Thyroid gland (tissue), 4 donors: ENCODE measurements around the gene BHLHA9. TPM values are rescaled to one million over a fixed set of nuclear protein-coding genes. Genes with fewer than 3 reads are reported as not detected.

Experiments used
- DNase-seq, 2 donors: peaks; one replicate each; pipeline ENCODE4 v3.0.0-alpha.2; 2019
- H3K27ac ChIP-seq, 3 donors: fragments of 200-600 bp; sonication (generic); 1 replicate in 2 of 3; 2 replicates in 1 of 3; pipeline ENCODE4 v1.5.1; 2016 to 2019; ENCODE audit warnings: mild to moderate bottlenecking in 1 of 3, moderate library complexity in 1 of 3
- H3K27me3 ChIP-seq: fragments of 200-600 bp; sonication (generic); one replicate; pipeline ENCODE4 v1.5.1; 2019
- H3K36me3 ChIP-seq, 2 donors: fragments of 200-600 bp; sonication (generic); one replicate each; pipeline ENCODE4 v1.5.1; 2016 to 2019
- H3K4me1 ChIP-seq, 2 donors: fragments of 200-600 bp; sonication (generic); one replicate each; pipeline ENCODE4 v1.5.1; 2017 to 2019
- H3K4me3 ChIP-seq, 3 donors: fragments of 200-600 bp; sonication (generic); replicated peaks in 1 of 3; 1 replicate in 2 of 3; 2 replicates in 1 of 3; pipeline ENCODE4 v1.5.1; 2016; ENCODE audit warnings: mild to moderate bottlenecking in 1 of 3
- H3K9me3 ChIP-seq: fragments of 200-600 bp; sonication (generic); one replicate; pipeline ENCODE4 v1.5.1; 2017
- POLR2A ChIP-seq, 2 donors: fragments of 450-650 bp; IDR thresholded peaks; one replicate each; pipeline ENCODE4 v1.6.1; 2017; ENCODE audit warnings: antibody characterized with exemption in 2 of 2, mild to moderate bottlenecking in 2 of 2, moderate library complexity in 1 of 2
- WGBS, 2 donors: methylation state at CpG; one replicate each; pipeline ENCODE4 v1.1.5; 2017; 5-methylcytosine and 5-hydroxymethylcytosine counted together
- intact Hi-C: fragments of 100-400 bp; cut with DNase I; formaldehyde crosslinking; loops from one replicate; pipeline ENCODE4 v1.15.1; 2023
- total RNA-seq, 4 donors: library from RNA; depleted of rRNA; stranded (reverse); fragments of >200 nt; gene quantifications; one replicate each; pipeline ENCODE4 v1.2.3, GENCODE V29; 2016
- TF ChIP-seq, protein P1 (sequence below), 6 experiments: fragments of 200-600 bp in 3 of 6; fragments of 450-650 bp in 3 of 6; sonication (generic) in 3 of 6; IDR thresholded peaks; one replicate each; pipeline ENCODE4 v1.5.1; 2016 to 2019; ENCODE audit warnings: antibody characterized with exemption in 6 of 6, mild to moderate bottlenecking in 2 of 6, inconsistent platforms in 1 of 6, moderate library complexity in 1 of 6

The BHLHA9 gene
- total RNA-seq, 4 donors from 2014 or later: not detected

GRCh38 chr17:1280652-1281051, 10.4 kb downstream of the BHLHA9 start:
- no peak overlapping the region for H3K4me3 ChIP-seq

GRCh38 chr17:1286379-1287106, 16.3 kb downstream of the BHLHA9 start:
- Histone ChIP-seq H3K9me3 (no peaks in the 10 kb centered on the region), H3K27ac (no peak overlapping the region), H3K27me3 (no peaks in the 10 kb centered on the region), H3K4me1 (no peaks in the 10 kb centered on the region), H3K4me3 (no peak overlapping the region), H3K36me3 (no peaks in the 10 kb centered on the region)
- intact Hi-C loops: no loop called here
- WGBS, 2 donors: 91 to 93% methylated on average over 19 of the region's 19 CpGs
- DNase-seq: no peak
- TF ChIP-seq, protein P1, sequence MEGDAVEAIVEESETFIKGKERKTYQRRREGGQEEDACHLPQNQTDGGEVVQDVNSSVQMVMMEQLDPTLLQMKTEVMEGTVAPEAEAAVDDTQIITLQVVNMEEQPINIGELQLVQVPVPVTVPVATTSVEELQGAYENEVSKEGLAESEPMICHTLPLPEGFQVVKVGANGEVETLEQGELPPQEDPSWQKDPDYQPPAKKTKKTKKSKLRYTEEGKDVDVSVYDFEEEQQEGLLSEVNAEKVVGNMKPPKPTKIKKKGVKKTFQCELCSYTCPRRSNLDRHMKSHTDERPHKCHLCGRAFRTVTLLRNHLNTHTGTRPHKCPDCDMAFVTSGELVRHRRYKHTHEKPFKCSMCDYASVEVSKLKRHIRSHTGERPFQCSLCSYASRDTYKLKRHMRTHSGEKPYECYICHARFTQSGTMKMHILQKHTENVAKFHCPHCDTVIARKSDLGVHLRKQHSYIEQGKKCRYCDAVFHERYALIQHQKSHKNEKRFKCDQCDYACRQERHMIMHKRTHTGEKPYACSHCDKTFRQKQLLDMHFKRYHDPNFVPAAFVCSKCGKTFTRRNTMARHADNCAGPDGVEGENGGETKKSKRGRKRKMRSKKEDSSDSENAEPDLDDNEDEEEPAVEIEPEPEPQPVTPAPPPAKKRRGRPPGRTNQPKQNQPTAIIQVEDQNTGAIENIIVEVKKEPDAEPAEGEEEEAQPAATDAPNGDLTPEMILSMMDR (IDR thresholded peaks at IDR 0.05): no peak
- no peak for TF ChIP-seq POLR2A (IDR thresholded peaks at IDR 0.05)

More at GRCh38 chr17:1280652-1281051, 10.4 kb downstream of the BHLHA9 start:
- Histone ChIP-seq H3K36me3 (no peaks in the 10 kb centered on the region), H3K9me3 (no peaks in the 10 kb centered on the region), H3K4me1 (no peaks in the 10 kb centered on the region), H3K27me3 (no peaks in the 10 kb centered on the region), H3K27ac (no peak overlapping the region)
- DNase-seq: no peak
- TF ChIP-seq, protein P1 (IDR thresholded peaks at IDR 0.05): no peak
- TF ChIP-seq POLR2A (IDR thresholded peaks at IDR 0.05): no peak
- intact Hi-C loops: no loop called here
- 73 to 88% methylated on average over 7 to 16 of the region's 23 CpGs for WGBS, 2 donors

DNA sequence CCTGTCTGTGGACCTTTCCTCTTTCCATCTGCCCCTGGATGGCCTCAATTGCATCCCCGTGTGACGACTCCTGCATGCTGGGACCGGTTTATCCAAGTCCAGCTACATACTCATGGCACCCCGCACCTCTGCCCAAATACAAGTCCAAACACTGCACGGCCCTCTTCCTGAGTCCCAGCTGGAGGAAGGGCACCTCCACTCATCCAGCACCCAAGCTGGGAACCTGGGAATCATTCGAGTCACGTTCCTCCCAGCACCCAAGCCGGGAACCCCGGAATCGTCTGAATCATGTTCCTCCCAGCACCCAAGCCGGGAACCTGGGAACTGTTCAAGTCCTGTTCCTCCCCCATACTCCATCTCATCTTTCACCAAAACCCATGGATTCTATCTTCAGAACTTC, 19.5 kb downstream of the BHLHA9 start:
- intact Hi-C loops: no loop called here
- Histone ChIP-seq H3K9me3 (no peaks in the 10 kb centered on the region), H3K27me3 (no peaks in the 10 kb centered on the region), H3K36me3 (no peaks in the 10 kb centered on the region), H3K27ac (no peak overlapping the region), H3K4me1 (no peaks in the 10 kb centered on the region), H3K4me3 (no peak overlapping the region)
- WGBS, 2 donors: 84 to 90% methylated on average over 11 of the region's 11 CpGs
- no peak for DNase-seq
- TF ChIP-seq, protein P1 (IDR thresholded peaks at IDR 0.05): no peak
- no peak for TF ChIP-seq POLR2A (IDR thresholded peaks at IDR 0.05)

GRCh38 chr17:1290676-1291075, 20.4 kb downstream of the BHLHA9 start:
- H3K9me3 ChIP-seq: no peaks in the 10 kb centered on the region
- intact Hi-C loops: no loop called here
- no peaks in the 10 kb centered on the region for H3K36me3 ChIP-seq
- H3K27ac ChIP-seq: no peak overlapping the region
- TF ChIP-seq, protein P1 (IDR thresholded peaks at IDR 0.05): no peak
- no peak for TF ChIP-seq POLR2A (IDR thresholded peaks at IDR 0.05)
- no peaks in the 10 kb centered on the region for H3K27me3 ChIP-seq
- WGBS, 2 donors: 92 to 96% methylated on average over 13 of the region's 13 CpGs
- H3K4me3 ChIP-seq: no peak overlapping the region
- DNase-seq: no peak
- H3K4me1 ChIP-seq: no peaks in the 10 kb centered on the region

DNA sequence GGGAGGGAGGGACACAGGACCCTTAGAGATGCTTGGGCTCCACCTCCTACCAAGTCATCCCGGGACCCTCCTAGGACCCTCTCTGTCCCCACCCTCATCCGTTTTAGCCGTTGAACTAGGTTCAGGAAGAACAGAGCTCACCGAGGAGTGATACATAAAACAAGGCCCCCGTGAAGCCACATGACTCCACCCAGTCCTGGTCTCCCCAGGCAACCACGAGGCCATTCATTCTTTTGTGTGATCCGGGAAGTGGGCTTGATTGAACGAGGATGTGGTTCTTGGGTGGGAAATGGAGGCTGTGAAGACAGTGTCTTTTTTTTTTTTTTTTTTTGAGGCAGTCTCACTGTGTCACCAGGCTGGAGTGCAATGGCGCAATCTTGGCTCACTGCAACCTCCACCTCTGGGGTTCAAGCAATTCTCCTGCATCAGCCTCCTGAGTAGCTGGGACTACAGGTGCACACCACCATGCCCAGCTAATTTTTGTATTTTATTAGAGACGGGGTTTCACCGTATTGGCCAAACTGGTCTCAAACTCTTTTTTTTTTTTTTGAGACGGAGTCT, 24.0 kb downstream of the BHLHA9 start:
- peak in 1 of 2 donors; percentile 17 for DNase-seq
- WGBS, 2 donors: 73 to 76% methylated on average over 12 of the region's 12 CpGs
- Histone ChIP-seq H3K4me1 (no peaks in the 10 kb centered on the region), H3K9me3 (no peaks in the 10 kb centered on the region), H3K36me3 (no peaks in the 10 kb centered on the region), H3K4me3 (no peak overlapping the region), H3K27ac (no peak overlapping the region), H3K27me3 (no peaks in the 10 kb centered on the region)
- TF ChIP-seq, protein P1 (IDR thresholded peaks at IDR 0.05): no peak
- TF ChIP-seq POLR2A (IDR thresholded peaks at IDR 0.05): no peak
- intact Hi-C loops: no loop called here
